IMR-90 (cell line): ENCODE measurements around the gene RBM7. TPM values are rescaled to one million over a fixed set of nuclear protein-coding genes. Genes with fewer than 3 reads are reported as not detected.

Experiments used
- ATAC-seq: fragments of 200-7000 bp; cut with Tn5 transposase; 2 replicates; pipeline ENCODE4 v1.9.1; 2020; ENCODE audit warnings: low read depth, mild to moderate bottlenecking, moderate library complexity
- BruUV-seq: library from RNA; stranded (reverse); fragments of 400-500 nt; replicated peaks from 2 replicates; lab custom pipeline; 2021; lab: Mats Ljungman, UMichigan
- CTCF ChIA-PET: fragments of 300-600 bp; formaldehyde crosslinking; extraction: SDS; loops from one replicate; lab custom pipeline; 2021; ENCODE audit warnings: antibody characterized with exemption; lab: Yijun Ruan, JAX
- POLR2A ChIA-PET: fragments of 300-600 bp; sonication (Branson Sonifier 250); formaldehyde crosslinking; loops from one replicate; lab custom pipeline; 2022; ENCODE audit warnings: antibody characterized with exemption; ENCODE audit not compliant: unreplicated experiment; lab: Charles Lee
- DNase-seq: peaks from one replicate; pipeline ENCODE4 v3.0.0; 2013
- H2AFZ ChIP-seq: replicated peaks from 2 replicates; pipeline ENCODE3; 2013; ENCODE audit warnings: low read length, mild to moderate bottlenecking; ENCODE audit not compliant: poor library complexity
- H2AK5ac ChIP-seq: 2 replicates; pipeline ENCODE4 v1.6.1; 2013; ENCODE audit warnings: low read depth, low read length, inconsistent platforms
- H2AK9ac ChIP-seq: replicated peaks from 2 replicates; pipeline ENCODE3; 2013; ENCODE audit warnings: mild to moderate bottlenecking, low read depth, low read length, moderate library complexity; ENCODE audit not compliant: poor library complexity
- H2BK120ac ChIP-seq: 2 replicates; pipeline ENCODE4 v1.6.1; 2013; ENCODE audit warnings: low read depth, low read length, inconsistent platforms
- H2BK15ac ChIP-seq: 3 replicates; pipeline ENCODE4 v1.6.1; 2013; ENCODE audit warnings: low read depth, low read length, inconsistent platforms
- H2BK20ac ChIP-seq: 2 replicates; pipeline ENCODE4 v1.6.1; 2013; ENCODE audit warnings: low read depth, mild to moderate bottlenecking, inconsistent platforms, low read length, moderate library complexity
- H2BK5ac ChIP-seq: 2 replicates; pipeline ENCODE4 v1.6.1; 2013; ENCODE audit warnings: mild to moderate bottlenecking, low read depth, low read length, inconsistent platforms; ENCODE audit not compliant: poor library complexity, severe bottlenecking
- H3K14ac ChIP-seq: replicated peaks from 2 replicates; pipeline ENCODE4 v1.6.1; 2013; ENCODE audit warnings: low read depth, low read length, inconsistent platforms
- H3K18ac ChIP-seq: 2 replicates; pipeline ENCODE4 v1.6.1; 2013; ENCODE audit warnings: low read depth, low read length, control low read depth
- H3K23ac ChIP-seq: 2 replicates; pipeline ENCODE4 v1.6.1; 2013; ENCODE audit warnings: low read depth, low read length, inconsistent platforms
- H3K27ac ChIP-seq: 2 replicates; pipeline ENCODE4 v1.5.1; 2013; ENCODE audit warnings: mild to moderate bottlenecking, control low read depth, low read length; ENCODE audit not compliant: insufficient read depth
- H3K27me3 ChIP-seq: 2 replicates; pipeline ENCODE4 v1.6.1; 2013; ENCODE audit warnings: low read length; ENCODE audit not compliant: control insufficient read depth, insufficient read depth
- H3K36me3 ChIP-seq: 2 replicates; pipeline ENCODE4 v1.6.1; 2013; ENCODE audit warnings: low read length, mixed read lengths; ENCODE audit not compliant: control insufficient read depth, insufficient read depth
- H3K4ac ChIP-seq: 2 replicates; pipeline ENCODE4 v1.6.1; 2013; ENCODE audit warnings: low read depth, low read length, inconsistent platforms
- H3K4me1 ChIP-seq: 2 replicates; pipeline ENCODE4 v1.6.1; 2013; ENCODE audit warnings: low read length, mixed read lengths; ENCODE audit not compliant: control insufficient read depth, insufficient read depth
- H3K4me2 ChIP-seq: 2 replicates; pipeline ENCODE4 v1.6.1; 2013; ENCODE audit warnings: low read depth, mild to moderate bottlenecking, control low read depth, low read length, moderate library complexity
- H3K4me3 ChIP-seq: 2 replicates; pipeline ENCODE4 v1.5.1; 2013; ENCODE audit warnings: low read depth, mild to moderate bottlenecking, control low read depth, low read length, moderate library complexity; ENCODE audit not compliant: insufficient read depth
- H3K56ac ChIP-seq: 2 replicates; pipeline ENCODE4 v1.6.1; 2013; ENCODE audit warnings: low read length, inconsistent platforms; ENCODE audit not compliant: insufficient read depth; ENCODE audit errors: extremely low read depth
- H3K79me1 ChIP-seq, 2 experiments: 2 replicates each; pipeline ENCODE4 v1.6.1; 2013; ENCODE audit warnings: low read length in 2 of 2, inconsistent platforms in 1 of 2, low read depth in 1 of 2
- H3K9ac ChIP-seq: 2 replicates; pipeline ENCODE4 v1.6.1; 2013; ENCODE audit warnings: low read depth, low read length, control low read depth
- H3K9me1 ChIP-seq: 2 replicates; pipeline ENCODE4 v1.6.1; 2013; ENCODE audit warnings: low read length, inconsistent platforms; ENCODE audit not compliant: insufficient read depth
- H3K9me3 ChIP-seq: 2 replicates; pipeline ENCODE4 v1.6.1; 2013; ENCODE audit warnings: low read length; ENCODE audit not compliant: control insufficient read depth, insufficient read depth
- H4K20me1 ChIP-seq: 2 replicates; pipeline ENCODE4 v1.6.1; 2013; ENCODE audit warnings: low read length, inconsistent platforms; ENCODE audit not compliant: insufficient read depth
- H4K5ac ChIP-seq: 2 replicates; pipeline ENCODE4 v1.6.1; 2013; ENCODE audit warnings: mild to moderate bottlenecking, low read depth, low read length, control low read depth
- H4K8ac ChIP-seq, 2 experiments: 2 replicates each; pipeline ENCODE4 v1.6.1; 2013; ENCODE audit warnings: low read depth in 2 of 2, low read length in 2 of 2, control low read depth in 1 of 2, inconsistent platforms in 1 of 2
- H4K91ac ChIP-seq: 2 replicates; pipeline ENCODE4 v1.6.1; 2013; ENCODE audit warnings: low read depth, low read length, inconsistent platforms; ENCODE audit not compliant: insufficient read depth
- BHLHE40 ChIP-seq: fragments of 150-350 bp; IDR thresholded peaks from 2 replicates; pipeline ENCODE4 v1.6.1; 2016; ENCODE audit warnings: mild to moderate bottlenecking, low read depth, low read length
- CHD1 ChIP-seq: IDR thresholded peaks from 2 replicates; pipeline ENCODE4 v1.6.1; 2012; ENCODE audit warnings: low read depth, low read length, improper control_type of control experiment
- ELK1 ChIP-seq: fragments of 150-350 bp; IDR thresholded peaks from 2 replicates; pipeline ENCODE4 v1.6.1; 2016; ENCODE audit warnings: low read depth, mild to moderate bottlenecking, low read length, moderate library complexity, borderline replicate concordance
- MAFK ChIP-seq: IDR thresholded peaks from 2 replicates; pipeline ENCODE4 v1.6.1; 2012; ENCODE audit warnings: low read depth, low read length, improper control_type of control experiment
- WGBS, 2 experiments: methylation state at CpG; one replicate each; pipeline versions ENCODE4 v1.1.5 to v1.1.7; 2013; ENCODE audit warnings: missing lambda C conversion rate in 2 of 2; ENCODE audit not compliant: insufficient read length in 1 of 2; ENCODE audit errors: extremely low coverage in 2 of 2; 5-methylcytosine and 5-hydroxymethylcytosine counted together
- dilution Hi-C: fragments of 300-500 bp; cut with HindIII; formaldehyde crosslinking; loops from one replicate; pipeline ENCODE4 v1.14.3; 2018; ENCODE audit warnings: low sequenced_read_pairs; ENCODE audit not compliant: unreplicated experiment
- in situ Hi-C: fragments of 300-500 bp; cut with MboI; formaldehyde crosslinking; loops from 3 replicates; pipeline ENCODE4 v1.14.3; 2019; ENCODE audit warnings: low sequenced_read_pairs, inconsistent platforms, mixed read lengths
- intact Hi-C: fragments of 100-400 bp; cut with micrococcal nuclease; formaldehyde crosslinking; loops from 2 replicates; pipeline ENCODE4 v1.10.0; 2022
- polyA plus RNA-seq, 3 experiments: library from polyadenylated mRNA; depleted of rRNA; stranded (reverse); fragments of >200 nt; gene quantifications; 2 replicates each; pipeline ENCODE4 v1.2.3, GENCODE V29; 2012; ENCODE audit warnings: low replicate concordance in 1 of 3
- total RNA-seq: library from RNA; depleted of rRNA; stranded (reverse); fragments of >200 nt; gene quantifications from 2 replicates; pipeline ENCODE4 v1.2.3, GENCODE V29; 2012
- TF ChIP-seq, protein P1 (sequence below): conservative IDR thresholded peaks from 2 replicates; pipeline ENCODE4 v1.5.1; 2012; ENCODE audit warnings: mild to moderate bottlenecking, low read depth, low read length, improper control_type of control experiment

Gene RBM7
- total and polyA plus RNA-seq, 2 of the 4 experiments (the other 2 are of a cell fraction) = 27.8 to 111 TPM

- no peaks in the 10 kb centered on the region for H3K9me3 ChIP-seq
- H3K27ac ChIP-seq = peak overlapping the region; percentile 90
- H3K18ac ChIP-seq = peak overlapping the region; percentile 60
- H3K79me1 ChIP-seq = peaks cover 11 to 45% of the 10 kb centered on the region in 2 experiments; a peak in 2 of 4 replicates
- H4K8ac ChIP-seq = peak overlapping the region; percentile 21 to 81; a peak in 3 of 4 replicates
- TF ChIP-seq CHD1 (no peak), ELK1 (no peak), MAFK (no peak), BHLHE40 (no peak)
- TF ChIP-seq, protein P1, sequence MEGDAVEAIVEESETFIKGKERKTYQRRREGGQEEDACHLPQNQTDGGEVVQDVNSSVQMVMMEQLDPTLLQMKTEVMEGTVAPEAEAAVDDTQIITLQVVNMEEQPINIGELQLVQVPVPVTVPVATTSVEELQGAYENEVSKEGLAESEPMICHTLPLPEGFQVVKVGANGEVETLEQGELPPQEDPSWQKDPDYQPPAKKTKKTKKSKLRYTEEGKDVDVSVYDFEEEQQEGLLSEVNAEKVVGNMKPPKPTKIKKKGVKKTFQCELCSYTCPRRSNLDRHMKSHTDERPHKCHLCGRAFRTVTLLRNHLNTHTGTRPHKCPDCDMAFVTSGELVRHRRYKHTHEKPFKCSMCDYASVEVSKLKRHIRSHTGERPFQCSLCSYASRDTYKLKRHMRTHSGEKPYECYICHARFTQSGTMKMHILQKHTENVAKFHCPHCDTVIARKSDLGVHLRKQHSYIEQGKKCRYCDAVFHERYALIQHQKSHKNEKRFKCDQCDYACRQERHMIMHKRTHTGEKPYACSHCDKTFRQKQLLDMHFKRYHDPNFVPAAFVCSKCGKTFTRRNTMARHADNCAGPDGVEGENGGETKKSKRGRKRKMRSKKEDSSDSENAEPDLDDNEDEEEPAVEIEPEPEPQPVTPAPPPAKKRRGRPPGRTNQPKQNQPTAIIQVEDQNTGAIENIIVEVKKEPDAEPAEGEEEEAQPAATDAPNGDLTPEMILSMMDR = no peak
- H4K91ac ChIP-seq = peak overlapping the region; percentile 86
- ChIA-PET CTCF (interaction anchor here (0.5 to 1.1 kb wide), 2 partner anchors 10 to 179 kb away, joined by 3 to 4 read pairs; no protein-coding TSS in a partner anchor), POLR2A (no interaction called here)
- H2BK5ac ChIP-seq = peak overlapping the region; percentile 89
- DNase-seq (peak; percentile 29), ATAC-seq (peak; percentile 8)
- H2AFZ ChIP-seq = peak overlapping the region; percentile 98
- intact Hi-C loops (loop anchor here (2.0 kb wide), 1 partner anchor 91 kb away; no protein-coding TSS in a partner anchor), in situ Hi-C loops (loop anchor here (10.0 kb wide), 1 partner anchor 85 kb away; no protein-coding TSS in a partner anchor), dilution Hi-C loops (no loop called here)
- peak overlapping the region; percentile 6; the same call in 1 of the 3 replicates for H2BK15ac ChIP-seq
- peak overlapping the region; percentile 98 for H2AK9ac ChIP-seq
- peak overlapping the region; percentile 89 for H3K4me3 ChIP-seq
- H2BK120ac ChIP-seq = peak overlapping the region; percentile 73
- H3K56ac ChIP-seq = peak overlapping the region; percentile 89
- H3K4me1 ChIP-seq = peaks cover 5% of the 10 kb centered on the region
- H2AK5ac ChIP-seq = peak overlapping the region; percentile 91
- BruUV-seq = no TSS peak
- peaks cover 8% of the 10 kb centered on the region; the same call in 1 of the 2 replicates for H3K9me1 ChIP-seq
- peak overlapping the region; percentile 66 for H3K23ac ChIP-seq
- peak overlapping the region; percentile 36; the same call in 1 of the 2 replicates for H4K5ac ChIP-seq
- peaks cover 4% of the 10 kb centered on the region for H3K36me3 ChIP-seq
- H3K9ac ChIP-seq = peak overlapping the region; percentile 98
- H3K14ac ChIP-seq = peak overlapping the region; percentile 94
- peak overlapping the region; percentile 91 for H3K4ac ChIP-seq
- H3K27me3 ChIP-seq = no peaks in the 10 kb centered on the region
- peak overlapping the region; percentile 54; the same call in 1 of the 2 replicates for H2BK20ac ChIP-seq
- WGBS, 2 experiments = no CpG with 5 or more reads among the region's 10 CpGs
- H3K4me2 ChIP-seq = peak overlapping the region; percentile 77
- peaks cover 8% of the 10 kb centered on the region for H4K20me1 ChIP-seq
Observed at GRCh38 chr11:114440121-114440860, 39.8 kb downstream of the RBM7 start.
